Fibroblast of gingiva (primary cell): ENCODE measurements around the gene IVNS1ABP.
"Not testable (repeated sequence)": the region's sequence is repeated elsewhere in the genome, so short reads cannot be mapped to it uniquely, and the experiment has no call there.

ENCODE experiments used
- DNase-seq: peaks from one replicate; pipeline ENCODE4 v3.0.0-alpha.2; 2011; ENCODE audit warnings: low read depth

IVNS1ABP gene

GRCh38 chr1:185292237-185292636, 24.8 kb downstream of the IVNS1ABP start:
- DNase-seq: no peak

- no peak for DNase-seq
Observed at GRCh38 chr1:185291652-185292051, 25.4 kb downstream of the IVNS1ABP start.

GRCh38 chr1:185291159-185291558, 25.9 kb downstream of the IVNS1ABP start:
- no peak for DNase-seq

- no peak for DNase-seq
Observed at GRCh38 chr1:185289880-185290279, 27.2 kb downstream of the IVNS1ABP start.

- DNase-seq: no peak
Observed at GRCh38 chr1:185288435-185288834, 28.6 kb downstream of the IVNS1ABP start.

- no peak for DNase-seq
Observed at GRCh38 chr1:185287451-185287850, 29.6 kb downstream of the IVNS1ABP start.

GRCh38 chr1:185284533-185285276, 32.3 kb downstream of the IVNS1ABP start:
- no peak for DNase-seq

GRCh38 chr1:185284116-185284515, 32.9 kb downstream of the IVNS1ABP start:
- no peak for DNase-seq

- DNase-seq: no peak
Observed at GRCh38 chr1:185281245-185281644, 35.8 kb downstream of the IVNS1ABP start.

GRCh38 chr1:185280589-185280988, 36.5 kb downstream of the IVNS1ABP start:
- no peak for DNase-seq

GRCh38 chr1:185279571-185279970, 37.5 kb downstream of the IVNS1ABP start:
- DNase-seq: peak; percentile 35

GRCh38 chr1:185271921-185272320, 45.1 kb downstream of the IVNS1ABP start:
- no peak for DNase-seq

- DNase-seq: no peak
Observed at GRCh38 chr1:185268352-185268751, 48.7 kb downstream of the IVNS1ABP start.

GRCh38 chr1:185267701-185268100, 49.3 kb downstream of the IVNS1ABP start:
- no peak for DNase-seq

- no peak for DNase-seq
Observed at GRCh38 chr1:185267301-185267700, 49.7 kb downstream of the IVNS1ABP start.

GRCh38 chr1:185265314-185265713, 51.7 kb downstream of the IVNS1ABP start:
- no peak for DNase-seq

- no peak for DNase-seq
Observed at GRCh38 chr1:185263780-185264179, 53.3 kb downstream of the IVNS1ABP start.

- no peak for DNase-seq
Observed at GRCh38 chr1:185263292-185263691, 53.8 kb downstream of the IVNS1ABP start.

- DNase-seq: no peak
Observed at GRCh38 chr1:185262151-185262550, 54.9 kb downstream of the IVNS1ABP start.

- DNase-seq: no peak
Observed at GRCh38 chr1:185260611-185261010, 56.4 kb downstream of the IVNS1ABP start.

GRCh38 chr1:185258676-185259075, 58.4 kb downstream of the IVNS1ABP start:
- no peak for DNase-seq

GRCh38 chr1:185257950-185258208, 59.2 kb downstream of the IVNS1ABP start:
- peak; percentile 25 for DNase-seq

- not testable (repeated sequence) for DNase-seq
Observed at GRCh38 chr1:185257116-185257949, 59.7 kb downstream of the IVNS1ABP start.

- DNase-seq: not testable (repeated sequence)
Observed at GRCh38 chr1:185255595-185255994, 61.4 kb downstream of the IVNS1ABP start.
